HEK293T (cell line): Measurements from ENCODE around the gene FNDC3B.

Source experiments
- CTCF ChIA-PET: fragments of 350-600 bp; formaldehyde crosslinking; extraction: SDS; loops from one replicate; lab custom pipeline; 2021; ENCODE audit warnings: antibody characterized with exemption, inconsistent platforms; lab: Yijun Ruan, JAX
- POLR2A ChIA-PET: fragments of 350-600 bp; formaldehyde crosslinking; extraction: SDS; loops from one replicate; lab custom pipeline; 2020; ENCODE audit warnings: antibody characterized with exemption, inconsistent platforms; lab: Yijun Ruan, JAX
- DNase-seq: peaks from one replicate; pipeline ENCODE4 v3.0.0; 2012; ENCODE audit warnings: mixed read lengths; ENCODE audit errors: extremely low spot score
- ARNT ChIP-seq: fragments of 450-650 bp; IDR thresholded peaks from 2 replicates; pipeline ENCODE4 v1.6.1; 2017; ENCODE audit warnings: mild to moderate bottlenecking
- BHLHE40 ChIP-seq: fragments of 450-650 bp; IDR thresholded peaks from 2 replicates; pipeline ENCODE4 v1.6.1; 2016; ENCODE audit warnings: mild to moderate bottlenecking, moderate library complexity, borderline replicate concordance
- CTBP1 ChIP-seq: fragments of 450-650 bp; IDR thresholded peaks from 2 replicates; pipeline ENCODE4 v1.6.1; 2016; ENCODE audit warnings: borderline replicate concordance
- ELF4 ChIP-seq: fragments of 450-650 bp; IDR thresholded peaks from 2 replicates; pipeline ENCODE4 v1.6.1; 2017; ENCODE audit warnings: antibody characterized with exemption
- FOXA1 ChIP-seq: fragments of 450-650 bp; IDR thresholded peaks from 2 replicates; pipeline ENCODE4 v1.6.1; 2016; ENCODE audit warnings: mild to moderate bottlenecking
- FOXK2 ChIP-seq: fragments of 450-650 bp; IDR thresholded peaks from 2 replicates; pipeline ENCODE4 v1.6.1; 2016; ENCODE audit warnings: mild to moderate bottlenecking
- FOXM1 ChIP-seq: fragments of 450-650 bp; IDR thresholded peaks from 2 replicates; pipeline ENCODE4 v1.6.1; 2017; ENCODE audit warnings: mild to moderate bottlenecking, borderline replicate concordance
- HDGF ChIP-seq: fragments of 450-650 bp; IDR thresholded peaks from 2 replicates; pipeline ENCODE4 v1.6.1; 2017; ENCODE audit warnings: antibody characterized with exemption, borderline replicate concordance
- L3MBTL2 ChIP-seq: fragments of 450-650 bp; conservative IDR thresholded peaks from 2 replicates; pipeline ENCODE4 v1.6.1; 2016; ENCODE audit warnings: mild to moderate bottlenecking
- LEF1 ChIP-seq: fragments of 450-650 bp; IDR thresholded peaks from 2 replicates; pipeline ENCODE4 v1.6.1; 2017; ENCODE audit warnings: mild to moderate bottlenecking, borderline replicate concordance
- NFRKB ChIP-seq: fragments of 450-650 bp; IDR thresholded peaks from 2 replicates; pipeline ENCODE4 v1.6.1; 2016; ENCODE audit warnings: mild to moderate bottlenecking, moderate library complexity
- PKNOX1 ChIP-seq: fragments of 450-650 bp; IDR thresholded peaks from 2 replicates; pipeline ENCODE4 v1.6.1; 2016
- SP1 ChIP-seq: fragments of 450-650 bp; IDR thresholded peaks from 2 replicates; pipeline ENCODE4 v1.6.1; 2017
- SUZ12 ChIP-seq: fragments of 450-650 bp; IDR thresholded peaks from 2 replicates; pipeline ENCODE4 v1.6.1; 2016; ENCODE audit warnings: mild to moderate bottlenecking
- TARDBP ChIP-seq: fragments of 450-650 bp; IDR thresholded peaks from 2 replicates; pipeline ENCODE4 v1.6.1; 2016
- ZNF384 ChIP-seq: fragments of 450-650 bp; IDR thresholded peaks from 2 replicates; pipeline ENCODE4 v1.6.1; 2016

Gene FNDC3B

GRCh38 chr3:172078721-172079120, 39.3 kb downstream of the FNDC3B start:
- ChIA-PET CTCF (no interaction called here), POLR2A (no interaction called here)
- TF ChIP-seq PKNOX1 (no peak), TARDBP (no peak), LEF1 (no peak), SUZ12 (no peak), NFRKB (no peak), HDGF (no peak), FOXA1 (no peak), ARNT (no peak), FOXM1 (no peak), FOXK2 (no peak), CTBP1 (no peak)

DNA sequence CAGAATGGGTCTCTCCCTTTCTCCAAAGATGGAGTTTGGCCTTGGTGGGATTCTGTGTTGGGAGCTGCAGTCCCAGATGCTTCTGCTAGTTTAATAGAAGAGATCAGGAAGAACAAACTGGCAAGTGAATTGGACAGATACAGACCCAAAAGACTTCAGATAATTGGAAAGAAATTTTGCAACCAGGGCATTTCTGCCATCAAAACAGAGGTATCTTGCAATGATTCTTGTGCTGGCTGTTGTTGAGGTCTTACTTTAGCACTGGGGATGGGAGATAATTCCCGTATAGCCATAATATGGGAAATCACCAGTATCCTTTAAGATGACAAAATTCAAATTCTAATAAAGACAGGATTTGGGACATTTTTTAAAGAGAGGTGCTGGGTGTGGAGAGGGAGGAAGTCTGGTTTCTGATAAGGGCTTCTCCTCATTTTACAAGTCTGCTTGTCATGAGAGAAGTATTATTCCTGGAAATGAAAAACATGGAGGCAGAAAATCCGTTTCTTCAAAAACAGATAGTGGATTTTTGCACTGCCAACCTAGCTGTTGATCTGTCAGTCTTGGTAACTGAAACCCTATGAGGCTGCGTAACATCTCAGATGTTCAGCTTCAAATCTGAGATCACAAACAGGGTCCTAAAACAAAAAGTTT, 40.1 kb downstream of the FNDC3B start:
- TF ChIP-seq FOXA1 (no peak), SP1 (no peak), HDGF (no peak), ARNT (no peak), ELF4 (no peak), TARDBP (no peak)
- CTCF ChIA-PET: no interaction called here

More at GRCh38 chr3:172078721-172079120, 39.3 kb downstream of the FNDC3B start:
- DNase-seq: no peak

GRCh38 chr3:172080503-172080902, 41.1 kb downstream of the FNDC3B start:
- TF ChIP-seq FOXK2: no peak
- TF ChIP-seq LEF1: no peak
- TF ChIP-seq FOXM1: no peak
- TF ChIP-seq ZNF384: no peak
- no peak for TF ChIP-seq TARDBP
- TF ChIP-seq ELF4: no peak
- TF ChIP-seq FOXA1: no peak
- TF ChIP-seq BHLHE40: no peak
- no peak for TF ChIP-seq HDGF
- no peak for TF ChIP-seq SUZ12
- TF ChIP-seq L3MBTL2: no peak
- TF ChIP-seq ARNT: no peak
- no peak for TF ChIP-seq CTBP1
- TF ChIP-seq PKNOX1: no peak
- TF ChIP-seq SP1: no peak
- no peak for TF ChIP-seq NFRKB
- ChIA-PET CTCF (no interaction called here), POLR2A (no interaction called here)
- DNase-seq: no peak

More for the DNA sequence above, 40.1 kb downstream of the FNDC3B start:
- POLR2A ChIA-PET: no interaction called here
- DNase-seq: no peak

DNA sequence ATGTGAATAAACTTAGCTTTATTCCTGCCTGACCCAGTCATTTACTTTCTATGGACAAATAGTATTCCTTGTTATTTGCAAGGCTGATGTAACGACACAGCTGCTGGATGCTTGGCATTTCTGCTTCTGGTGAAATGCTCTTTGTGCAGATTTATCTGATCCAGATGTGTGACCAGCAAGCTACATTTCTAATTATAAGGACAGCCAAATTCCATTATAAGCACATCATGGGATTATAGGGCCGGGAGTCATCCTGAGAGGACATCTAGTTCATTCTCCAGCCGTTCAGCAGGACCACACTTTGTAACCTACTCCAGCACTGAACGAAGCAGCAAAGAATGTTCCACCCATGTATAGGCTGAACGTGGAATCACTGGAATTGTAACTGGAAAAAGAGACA, 42.9 kb downstream of the FNDC3B start:
- TF ChIP-seq L3MBTL2 (no peak), BHLHE40 (no peak), HDGF (no peak)
- DNase-seq: no peak
- ChIA-PET POLR2A (no interaction called here), CTCF (no interaction called here)

DNA sequence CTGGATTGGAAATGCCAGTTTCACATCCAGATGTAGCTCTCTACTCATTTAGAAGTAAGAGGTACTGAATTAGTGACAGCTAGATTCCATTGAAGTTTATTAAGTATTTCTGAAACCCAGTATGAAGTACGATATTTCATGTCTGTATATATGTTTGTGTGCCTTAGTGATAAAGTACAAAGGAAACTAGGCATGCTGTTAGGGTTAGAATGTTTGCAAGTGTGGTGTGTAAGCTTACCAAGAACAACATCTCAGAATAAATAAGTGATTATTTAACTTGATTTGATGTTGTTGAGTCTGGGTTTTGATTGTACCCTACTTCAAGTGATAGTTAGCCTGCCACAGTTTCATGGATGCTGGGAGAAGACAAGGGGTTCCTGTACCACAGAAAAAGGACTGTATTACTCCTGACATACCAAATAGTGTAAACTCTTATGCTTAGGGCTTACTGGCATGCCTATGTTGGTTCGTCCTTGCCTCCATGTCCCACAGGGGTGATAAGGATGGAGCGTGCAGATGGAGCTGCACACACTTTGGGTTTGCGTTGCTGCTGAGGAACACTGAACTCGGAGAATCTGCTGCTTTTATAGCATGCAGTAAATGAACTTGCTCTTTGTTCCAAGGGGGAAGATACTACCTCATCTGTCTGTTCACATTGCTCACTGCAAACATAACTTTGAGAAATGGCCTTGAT, 43.6 kb downstream of the FNDC3B start:
- TF ChIP-seq SP1 (no peak), L3MBTL2 (no peak), FOXA1 (no peak), TARDBP (no peak), LEF1 (no peak), ELF4 (no peak), HDGF (no peak), FOXK2 (no peak), BHLHE40 (no peak), PKNOX1 (no peak), ARNT (no peak), CTBP1 (no peak), FOXM1 (no peak), ZNF384 (no peak), SUZ12 (no peak), NFRKB (no peak)
- CTCF ChIA-PET: interaction anchor here (0.6 kb wide), 1 partner anchor 19 kb away, joined by 3 read pairs; no protein-coding TSS in a partner anchor
- POLR2A ChIA-PET: no interaction called here
- no peak for DNase-seq

GRCh38 chr3:172083995-172084409, 44.6 kb downstream of the FNDC3B start:
- no peak for DNase-seq
- CTCF ChIA-PET: interaction anchor here (0.6 kb wide), 1 partner anchor 20 kb away, joined by 3 read pairs; no protein-coding TSS in a partner anchor

More at GRCh38 chr3:172083995-172084409, 44.6 kb downstream of the FNDC3B start:
- POLR2A ChIA-PET: no interaction called here
- TF ChIP-seq L3MBTL2: no peak
